ENCODE measurements around the gene PPFIA2.
A peak's percentile ranks its signal among the peaks of the same experiment; 100 is the strongest.

PPFIA2 gene

GRCh38 chr12:81759190-81760051 lies at the start of gene PPFIA2:
TSS of gene PPFIA2 (minus strand) at chr12:81759350.
- peak; percentile 19 for DNase-seq

GRCh38 chr12:81800298-81801148 lies 41.4 kb upstream of the PPFIA2 start:
- no peak for DNase-seq

GRCh38 chr12:81798294-81798693 lies 39.1 kb upstream of the PPFIA2 start:
- DNase-seq: no peak

DNA sequence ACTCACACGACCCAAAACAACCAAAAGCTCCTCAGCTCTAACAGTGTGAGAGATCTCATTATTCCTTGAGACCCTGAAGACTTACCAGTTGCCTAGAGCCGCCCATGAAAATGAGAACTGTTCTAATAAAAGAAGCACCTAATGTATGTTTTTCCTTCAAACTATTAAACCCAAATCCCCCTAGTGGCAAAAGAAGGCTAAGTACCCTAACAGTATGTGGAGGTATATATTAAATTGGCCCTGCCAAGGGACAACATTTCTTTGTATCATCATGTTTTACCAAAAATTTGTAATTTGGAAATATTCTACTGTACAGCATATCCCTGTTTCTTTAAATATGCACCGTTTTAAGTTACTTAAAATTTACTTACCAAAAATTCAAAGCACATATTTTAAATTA lies 38.0 kb upstream of the PPFIA2 start:
- DNase-seq: no peak

GRCh38 chr12:81792666-81793065 lies 33.5 kb upstream of the PPFIA2 start:
- DNase-seq: no peak

DNA sequence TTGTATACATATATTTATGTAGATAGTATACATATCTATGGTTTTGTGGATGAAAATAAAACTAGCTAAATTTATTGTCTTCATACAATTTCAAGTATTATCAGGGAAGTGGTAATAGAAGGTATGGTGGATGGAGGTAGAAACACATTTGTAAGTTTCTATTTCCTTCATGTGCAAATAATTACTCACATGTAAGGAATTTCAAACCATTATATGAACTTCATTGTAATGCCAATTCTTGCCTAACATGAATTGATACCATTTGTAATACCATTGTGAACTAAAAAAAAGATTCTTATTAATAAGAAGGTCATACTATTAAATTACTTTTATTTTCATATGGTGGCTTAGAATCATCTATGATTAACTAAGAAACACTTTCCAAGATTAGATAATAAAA lies 20.1 kb upstream of the PPFIA2 start:
- DNase-seq: no peak

DNA sequence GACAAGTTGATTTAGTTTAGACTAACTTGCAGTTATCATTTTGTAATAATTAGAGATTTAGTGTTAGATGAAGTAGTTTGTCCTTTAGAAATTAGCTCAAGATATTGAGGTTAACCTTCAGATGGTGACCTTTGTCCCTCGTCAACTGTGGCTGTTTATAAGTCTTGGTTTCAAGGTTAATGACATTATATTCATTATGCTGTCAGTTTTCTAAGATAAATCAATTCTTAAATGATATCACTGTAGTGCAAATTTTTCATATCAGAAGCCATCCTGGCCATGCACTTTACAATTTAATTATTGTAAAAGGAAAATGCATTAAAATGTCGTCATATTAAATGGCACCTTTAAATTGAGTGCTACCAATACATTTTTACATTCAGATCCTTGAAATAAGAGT lies 19.6 kb upstream of the PPFIA2 start:
- no peak for DNase-seq

DNA sequence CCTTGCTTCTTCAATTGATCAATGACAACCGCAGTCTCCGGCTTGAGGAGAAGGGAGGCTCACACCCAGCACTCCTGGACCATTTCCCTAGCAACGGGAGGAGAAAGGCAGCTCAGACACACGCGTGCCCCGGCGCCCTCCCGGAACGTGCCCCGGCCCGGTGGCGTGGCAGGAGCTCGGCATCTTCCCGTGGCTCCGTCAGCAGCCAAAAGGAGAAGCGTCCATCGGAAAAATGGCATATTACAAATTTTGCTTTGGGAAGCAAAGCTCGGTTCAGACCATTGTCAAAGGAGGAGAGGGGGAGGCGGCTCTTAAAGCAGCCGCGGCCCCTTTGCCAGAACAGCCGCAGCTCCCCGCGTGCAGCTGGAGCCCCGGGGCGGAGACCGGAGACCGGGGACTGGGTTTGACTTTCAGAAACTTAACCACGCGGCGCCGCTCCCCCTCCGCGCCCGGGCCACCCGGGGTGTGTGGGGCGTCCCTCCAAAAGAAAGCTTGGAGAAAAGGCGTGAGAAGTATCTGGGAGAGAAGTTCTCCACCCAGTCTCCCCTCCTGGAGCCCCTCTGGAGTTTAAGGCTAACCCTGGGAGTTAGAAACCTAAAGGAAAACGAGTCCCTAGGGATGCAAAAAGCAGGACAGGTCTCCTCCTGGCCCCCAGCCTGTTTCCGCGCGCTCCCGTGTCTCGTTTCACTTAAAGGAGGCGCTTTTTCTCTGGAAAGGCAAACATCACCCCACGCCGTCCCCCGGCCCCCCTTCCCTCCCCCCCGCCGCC lies 545 bp downstream of the PPFIA2 start:
- peak; percentile 17 for DNase-seq

DNA sequence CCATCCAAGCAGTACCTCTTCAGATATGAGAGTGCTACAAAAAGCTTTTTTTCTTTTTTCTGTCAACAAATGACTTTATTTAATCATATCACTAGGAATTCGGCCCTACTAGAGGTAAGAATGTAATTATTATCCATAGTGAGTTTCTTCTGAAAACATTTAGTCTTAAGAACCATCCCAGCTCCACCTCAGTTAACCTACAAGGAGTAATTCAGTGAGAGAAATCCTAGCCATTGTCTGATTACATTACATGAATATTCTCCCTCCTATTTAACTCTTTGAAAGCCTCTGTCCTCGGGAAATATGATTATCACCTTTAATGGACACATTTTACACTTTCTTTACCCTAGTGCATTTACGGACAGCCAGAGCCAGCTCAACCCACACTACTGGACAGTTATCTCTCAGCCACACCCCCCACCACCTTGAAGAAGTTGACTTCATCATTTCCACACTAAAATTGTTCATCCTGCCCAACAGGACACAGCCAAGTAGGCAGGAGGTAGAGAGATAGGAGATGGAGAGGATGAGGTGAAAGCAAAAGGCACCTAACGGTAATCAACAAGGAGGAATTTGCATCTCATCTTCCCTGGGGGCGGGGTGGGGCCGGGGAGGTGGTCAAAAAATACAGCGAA lies 1.3 kb downstream of the PPFIA2 start:
- DNase-seq: no peak

DNA sequence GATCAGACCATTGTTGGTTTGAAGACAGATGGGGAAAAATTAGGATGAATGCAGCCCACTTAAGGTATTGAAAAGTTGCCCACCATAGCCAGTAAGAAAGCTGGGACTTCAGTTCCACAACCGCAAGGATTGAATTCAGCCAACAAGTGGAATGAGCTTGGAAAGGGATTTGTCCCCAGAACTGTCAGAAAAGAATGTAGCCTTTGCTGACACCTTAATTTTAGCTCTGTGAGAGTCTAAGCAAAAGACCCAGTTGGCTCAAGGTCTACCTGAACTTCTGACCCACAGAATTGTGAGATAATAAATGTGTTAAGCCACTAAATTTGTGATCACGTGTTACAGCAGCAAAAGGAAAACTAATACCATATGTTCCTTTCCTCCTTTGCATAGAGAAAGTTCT lies 29.4 kb downstream of the PPFIA2 start:
- no peak for DNase-seq

GRCh38 chr12:81727391-81727790 lies 31.8 kb downstream of the PPFIA2 start:
- DNase-seq: no peak

DNA sequence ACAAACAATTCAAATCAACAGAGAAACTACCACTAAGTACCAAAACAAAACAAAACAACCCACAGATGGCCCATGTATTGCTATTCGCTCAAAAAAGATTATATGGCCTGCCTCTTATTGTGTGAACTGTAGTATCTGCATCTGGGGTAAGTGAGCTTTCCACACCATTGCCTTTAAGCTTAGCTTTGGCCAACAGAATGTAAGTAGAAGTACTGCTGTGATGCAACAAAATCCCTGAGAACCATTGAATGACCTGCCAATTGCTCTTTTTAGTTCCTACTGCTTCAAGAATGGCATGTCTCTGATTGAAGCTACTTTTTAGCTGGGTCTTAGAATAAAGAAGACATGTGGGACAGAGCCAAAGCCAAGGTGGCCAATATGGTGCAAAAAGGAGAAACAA lies 32.5 kb downstream of the PPFIA2 start:
- no peak for DNase-seq

GRCh38 chr12:81723361-81723760 lies 35.8 kb downstream of the PPFIA2 start:
- DNase-seq: no peak

- DNase-seq: no peak
Measured at GRCh38 chr12:81722004-81722403, 37.1 kb downstream of the PPFIA2 start.

- no peak for DNase-seq
Measured at GRCh38 chr12:81718616-81719015, 40.5 kb downstream of the PPFIA2 start.

- DNase-seq: no peak
Measured at GRCh38 chr12:81712536-81712935, 46.6 kb downstream of the PPFIA2 start.

DNA sequence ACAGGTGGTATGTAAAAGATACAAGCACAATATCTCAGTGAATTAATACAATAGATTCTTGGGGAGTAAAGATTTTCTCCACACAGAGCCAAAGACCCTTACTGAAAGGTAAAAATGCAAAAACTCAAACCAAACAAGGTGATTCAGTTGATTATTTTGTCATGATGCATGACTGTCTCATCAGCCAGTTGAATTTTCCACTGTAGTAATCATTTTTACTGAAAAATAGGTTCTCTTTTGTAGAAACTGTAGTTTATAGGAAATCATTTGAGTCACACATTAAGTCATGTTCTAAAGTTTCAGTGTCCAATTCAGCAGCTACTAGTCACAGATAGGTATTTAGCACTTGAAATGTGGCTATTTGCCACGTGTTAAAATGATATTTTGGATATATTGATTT lies 53.6 kb downstream of the PPFIA2 start:
- no peak for DNase-seq

- no peak for DNase-seq
Measured at GRCh38 chr12:81699551-81699950, 59.6 kb downstream of the PPFIA2 start.

DNA sequence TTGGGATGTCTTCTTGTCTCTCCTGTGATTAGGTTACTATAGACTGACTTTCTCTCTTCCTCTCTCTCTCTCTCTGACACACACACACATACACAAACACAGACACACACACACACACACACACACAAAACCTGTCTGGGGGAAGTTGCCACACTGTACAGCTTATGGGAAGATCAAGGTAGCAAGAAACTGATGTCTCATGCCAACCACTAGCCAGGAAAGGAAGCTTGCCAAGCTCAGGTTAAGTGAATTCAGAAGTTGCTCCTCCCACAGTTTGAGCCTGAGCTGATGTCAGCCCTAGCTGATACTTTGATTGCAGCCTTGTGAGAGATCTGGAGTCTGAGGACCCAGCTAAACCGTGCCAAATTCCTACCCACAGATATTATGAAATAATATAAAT lies 67.1 kb downstream of the PPFIA2 start:
- no peak for DNase-seq

DNA sequence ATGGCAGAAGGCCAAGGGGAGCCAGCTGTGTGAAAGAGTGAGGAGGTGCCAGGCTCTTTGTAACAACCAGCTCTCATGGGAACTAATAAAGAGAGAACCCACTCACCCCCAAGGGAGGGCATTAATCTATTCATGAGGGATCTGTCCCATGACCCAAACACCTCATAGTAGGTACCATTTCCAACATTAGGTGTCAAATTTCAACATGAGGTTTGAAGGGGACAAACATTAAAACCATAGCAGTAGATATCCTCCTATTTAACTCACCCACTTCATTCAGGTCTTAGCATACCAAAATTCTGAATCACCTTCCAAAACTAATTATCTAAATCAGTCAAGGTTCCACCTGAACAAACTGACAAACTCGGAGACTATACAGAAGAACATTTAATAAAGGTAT lies 75.3 kb downstream of the PPFIA2 start:
- no peak for DNase-seq

- DNase-seq: no peak
Measured at GRCh38 chr12:81679614-81680013, 79.5 kb downstream of the PPFIA2 start.

DNA sequence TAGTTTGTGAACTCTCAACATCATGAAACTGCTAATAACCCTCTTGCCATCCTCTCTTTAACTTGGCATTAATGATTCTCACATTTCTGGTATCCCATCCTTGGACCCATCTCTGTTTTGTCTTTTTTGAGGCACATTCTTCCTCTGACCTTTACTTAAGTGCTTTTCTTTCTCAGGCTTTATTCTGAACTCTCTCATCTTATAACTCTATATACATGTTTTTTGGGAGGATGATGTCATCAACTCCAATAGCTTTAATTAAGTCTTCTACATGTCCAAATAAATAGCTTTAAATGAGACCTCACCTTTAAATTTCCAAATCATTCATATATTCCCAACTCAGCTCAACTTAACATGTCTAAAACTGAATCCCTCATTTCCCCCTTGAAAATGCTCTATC lies 88.4 kb downstream of the PPFIA2 start:
- DNase-seq: no peak

DNA sequence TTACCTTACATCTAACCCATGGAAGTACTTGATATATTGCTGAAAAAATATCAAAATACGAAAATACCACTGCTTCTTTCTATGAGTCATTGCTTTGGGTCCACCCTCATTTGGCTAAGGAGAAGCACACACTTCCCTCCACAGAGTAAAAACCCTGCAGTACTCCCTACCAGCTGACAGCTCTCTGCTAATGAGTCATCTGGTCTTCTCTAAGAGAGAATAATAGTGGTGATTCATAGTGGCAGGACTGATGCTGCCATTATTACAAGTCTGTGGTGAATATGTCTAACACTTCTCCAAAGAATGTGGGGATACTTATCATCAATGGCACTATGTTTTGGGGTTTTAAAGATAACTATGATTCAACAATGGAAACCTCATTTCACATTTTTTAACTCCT lies 90.7 kb downstream of the PPFIA2 start:
- DNase-seq: no peak
